Vagina (tissue), 2 donors: ENCODE results near the gene GNAT2. TPM values are rescaled to one million over a fixed set of nuclear protein-coding genes. Genes with fewer than 3 reads are reported as not detected.

Experiments
- microRNA counts, 2 donors: library from miRNA; unstranded; fragments of <30 nt; microRNA quantifications; one replicate each; lab custom pipeline; 2016 to 2017
- small RNA-seq: library from RNA; depleted of rRNA; stranded (forward); fragments of <200 nt; gene quantifications from one replicate; pipeline ENCODE3, GENCODE V24; 2016
- total RNA-seq: library from RNA; depleted of rRNA; stranded (reverse); fragments of >200 nt; gene quantifications from one replicate; pipeline ENCODE4 v1.2.3, GENCODE V29; 2016

GNAT2 gene
- total RNA-seq, 1 donor from 2014 or later: not detected

MicroRNAs encoded within 50 kb of the gene (microRNA counts, 767-probe panel; counts per million panel counts)
- microRNA hsa-miR-197-3p (lab: Ali Mortazavi, UCI): 4,108 to 4,233 counts per million in 2 donors

Small RNA genes within 50 kb of the gene (small RNA-seq; reads per million reads assigned to genes)
- not detected for gene RNU6V

Other genes with a start within 250 kb of the GNAT2 start
- gene SORT1, start 221.7 kb downstream of the GNAT2 start, total RNA-seq: 30.7 TPM
- gene PSMA5, start 193.2 kb downstream of the GNAT2 start, total RNA-seq: 23.1 TPM
- 1.5 TPM for gene SYPL2, start 153.1 kb downstream of the GNAT2 start, total RNA-seq
- 4.9 TPM for gene ATXN7L2, start 135.7 kb downstream of the GNAT2 start, total RNA-seq
- 8.3 TPM for gene CYB561D1, start 125.5 kb downstream of the GNAT2 start, total RNA-seq
- gene AMIGO1, start 109.9 kb downstream of the GNAT2 start, total RNA-seq: 6.4 TPM
- gene GPR61, start 79.7 kb downstream of the GNAT2 start, total RNA-seq: not detected
- gene GNAI3, start 71.0 kb downstream of the GNAT2 start, total RNA-seq: 4.9 TPM
- gene AMPD2, start 221 bp upstream of the GNAT2 start, total RNA-seq: 38.5 TPM
- 36.1 TPM for gene GSTM4, start 36.5 kb upstream of the GNAT2 start, total RNA-seq
- gene GSTM2, start 48.4 kb upstream of the GNAT2 start, total RNA-seq: 130 TPM
- gene GSTM1, start 68.2 kb upstream of the GNAT2 start, total RNA-seq: 156 TPM
- gene GSTM5, start 92.6 kb upstream of the GNAT2 start, total RNA-seq: 21.1 TPM
- 199 TPM for gene GSTM3, start 121.4 kb upstream of the GNAT2 start, total RNA-seq
- gene EPS8L3, start 144.3 kb upstream of the GNAT2 start, total RNA-seq: not detected